Sigmoid colon (tissue), 7 donors: ENCODE data around the gene RPS16. TPM values are rescaled to one million over a fixed set of nuclear protein-coding genes. Genes with fewer than 3 reads are reported as not detected.
"Not testable (repeated sequence)": the region's sequence is repeated elsewhere in the genome, so short reads cannot be mapped to it uniquely, and the experiment has no call there.

ENCODE experiments used
- DNase-seq: peaks from one replicate; pipeline ENCODE4 v3.0.0-alpha.2; 2019
- H3K27ac ChIP-seq, 4 donors: fragments of 200-600 bp; sonication (generic); one replicate each; pipeline ENCODE4 v1.5.1; 2016 to 2019; ENCODE audit warnings: mild to moderate bottlenecking in 1 of 4
- H3K27me3 ChIP-seq, 3 donors: fragments of 200-600 bp; sonication (generic); one replicate each; pipeline ENCODE4 v1.5.1; 2019; ENCODE audit warnings: mild to moderate bottlenecking in 1 of 3
- H3K36me3 ChIP-seq, 4 donors: fragments of 200-600 bp; sonication (generic); one replicate each; pipeline ENCODE4 v1.5.1; 2016 to 2019
- H3K4me1 ChIP-seq, 4 donors: fragments of 200-600 bp; sonication (generic); one replicate each; pipeline ENCODE4 v1.5.1; 2017 to 2019
- H3K4me3 ChIP-seq, 4 donors: fragments of 200-600 bp; sonication (generic); one replicate each; pipeline ENCODE4 v1.5.1; 2017 to 2019; ENCODE audit warnings: mild to moderate bottlenecking in 2 of 4, moderate library complexity in 1 of 4
- H3K9me3 ChIP-seq, 4 donors: fragments of 200-600 bp in 3 of 4; sonication (generic) in 3 of 4; one replicate each; pipeline versions ENCODE4 v1.5.1 to v1.6.1; 2013 to 2019
- EP300 ChIP-seq, 4 donors: sonication (generic); formaldehyde crosslinking; IDR thresholded peaks; one replicate each; pipeline ENCODE4 v1.6.1; 2017; ENCODE audit warnings: antibody characterized with exemption in 4 of 4
- POLR2A ChIP-seq, 2 donors: fragments of 450-650 bp; IDR thresholded peaks; one replicate each; pipeline ENCODE4 v1.6.1; 2016; ENCODE audit warnings: antibody characterized with exemption in 2 of 2, mild to moderate bottlenecking in 2 of 2, moderate library complexity in 2 of 2
- POLR2AphosphoS5 ChIP-seq, 4 donors: sonication (generic); formaldehyde crosslinking; IDR thresholded peaks; one replicate each; pipeline ENCODE4 v1.6.1; 2017; ENCODE audit warnings: antibody characterized with exemption in 4 of 4
- WGBS, 2 donors: extraction: QIAGEN DNeasy Blood & Tissue Kit; methylation state at CpG; one replicate each; pipeline ENCODE4 v1.1.7; 2013; 5-methylcytosine and 5-hydroxymethylcytosine counted together
- intact Hi-C: fragments of 100-400 bp; cut with DNase I; formaldehyde crosslinking; loops from one replicate; pipeline ENCODE4 v1.15.1; 2023
- polyA plus RNA-seq, 3 donors: library from polyadenylated mRNA; stranded (reverse); fragments of 200-250 nt; gene quantifications; one replicate each; pipeline ENCODE4 v1.2.3, GENCODE V29; 2013
- total RNA-seq, 4 donors: library from RNA; depleted of rRNA; stranded (reverse); fragments of >200 nt; gene quantifications; one replicate each; pipeline ENCODE4 v1.1.0, GENCODE V29; 2016
- TF ChIP-seq, protein P1 (sequence below), 4 experiments: fragments of 450-650 bp in 3 of 4; fragments of 200-600 bp in 1 of 4; IDR thresholded peaks; one replicate each; pipeline ENCODE4 v1.5.1; 2016 to 2019; ENCODE audit warnings: antibody characterized with exemption in 4 of 4, mild to moderate bottlenecking in 3 of 4, moderate library complexity in 2 of 4
- donor health status: healthy with polysubstance abuse.
- donor health status: Bipolar disorder and iron deficiency.
- donor health status: healthy.

The RPS16 gene
- total and polyA plus RNA-seq, 7 donors, result 1,648 to 4,564 (median 2,918) TPM

DNA sequence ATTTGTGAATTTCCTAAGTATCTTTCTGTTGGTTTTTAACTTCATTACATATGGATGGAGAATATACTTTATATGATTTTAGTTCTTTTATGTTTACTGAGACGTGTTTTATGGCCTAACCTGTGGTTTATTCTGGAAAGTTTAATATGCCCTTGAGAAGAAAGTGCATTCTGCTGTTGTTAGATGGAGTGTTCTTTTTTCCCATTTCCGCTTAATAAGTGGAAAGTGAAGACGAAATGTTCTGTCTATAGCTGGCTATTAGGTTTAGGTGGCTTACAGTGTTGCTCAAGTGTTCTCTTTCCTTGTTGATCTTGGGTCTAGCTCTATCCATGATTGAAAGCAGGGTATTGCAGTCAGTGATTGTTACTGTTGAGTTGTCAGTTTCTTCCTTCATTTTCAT is 27.7 kb upstream of the RPS16 start:
- H3K4me3 ChIP-seq, result no peak overlapping the region
- DNase-seq, result no peak
- intact Hi-C loops, result no loop called here
- TF ChIP-seq EP300 (IDR thresholded peaks at IDR 0.05), result no peak
- TF ChIP-seq, protein P1, sequence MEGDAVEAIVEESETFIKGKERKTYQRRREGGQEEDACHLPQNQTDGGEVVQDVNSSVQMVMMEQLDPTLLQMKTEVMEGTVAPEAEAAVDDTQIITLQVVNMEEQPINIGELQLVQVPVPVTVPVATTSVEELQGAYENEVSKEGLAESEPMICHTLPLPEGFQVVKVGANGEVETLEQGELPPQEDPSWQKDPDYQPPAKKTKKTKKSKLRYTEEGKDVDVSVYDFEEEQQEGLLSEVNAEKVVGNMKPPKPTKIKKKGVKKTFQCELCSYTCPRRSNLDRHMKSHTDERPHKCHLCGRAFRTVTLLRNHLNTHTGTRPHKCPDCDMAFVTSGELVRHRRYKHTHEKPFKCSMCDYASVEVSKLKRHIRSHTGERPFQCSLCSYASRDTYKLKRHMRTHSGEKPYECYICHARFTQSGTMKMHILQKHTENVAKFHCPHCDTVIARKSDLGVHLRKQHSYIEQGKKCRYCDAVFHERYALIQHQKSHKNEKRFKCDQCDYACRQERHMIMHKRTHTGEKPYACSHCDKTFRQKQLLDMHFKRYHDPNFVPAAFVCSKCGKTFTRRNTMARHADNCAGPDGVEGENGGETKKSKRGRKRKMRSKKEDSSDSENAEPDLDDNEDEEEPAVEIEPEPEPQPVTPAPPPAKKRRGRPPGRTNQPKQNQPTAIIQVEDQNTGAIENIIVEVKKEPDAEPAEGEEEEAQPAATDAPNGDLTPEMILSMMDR (IDR thresholded peaks at IDR 0.05), result no peak
- no peak for TF ChIP-seq POLR2AphosphoS5 (IDR thresholded peaks at IDR 0.05)
- H3K36me3 ChIP-seq, result peaks cover 46 to 94% (median 65%) of the 10 kb centered on the region in 4 donors
- H3K9me3 ChIP-seq, result no peaks in the 10 kb centered on the region
- no peak overlapping the region for H3K27ac ChIP-seq
- H3K4me1 ChIP-seq, result no peaks in the 10 kb centered on the region
- H3K27me3 ChIP-seq, result no peaks in the 10 kb centered on the region
- 89 to 94% methylated on average over 3 of the region's 3 CpGs for WGBS, 2 donors

DNA sequence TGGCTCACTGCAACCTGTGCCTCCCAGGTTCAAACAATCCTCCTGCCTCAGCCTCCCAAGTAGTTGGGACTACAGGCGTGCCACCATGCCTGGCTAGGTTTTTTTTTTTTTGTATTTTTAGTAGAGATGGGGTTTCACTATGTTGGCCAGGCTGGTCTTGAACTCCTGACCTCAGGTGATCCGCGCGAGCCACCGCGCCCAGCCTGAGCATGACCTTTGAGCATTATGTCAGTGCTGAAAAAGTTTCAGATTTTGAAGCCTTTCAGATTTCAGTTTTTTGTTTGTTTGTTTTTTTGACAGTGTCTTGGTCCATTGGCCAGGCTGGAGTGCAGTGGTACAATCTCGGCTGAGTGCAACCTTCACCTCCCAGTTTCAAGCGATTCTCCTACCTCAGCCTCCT is 15.5 kb upstream of the RPS16 start:
- DNase-seq, H3K4me3 ChIP-seq, H3K27ac ChIP-seq, H3K27me3 ChIP-seq, H3K9me3 ChIP-seq, intact Hi-C loops: not testable (repeated sequence)
- Histone ChIP-seq H3K36me3 (peaks cover 0 to 37% (median 20%) of the 10 kb centered on the region in 4 donors), H3K4me1 (peaks cover 0 to 26% (median 23%) of the 10 kb centered on the region in 4 donors)
- WGBS, 2 donors, result 94 to 96% methylated on average over 8 of the region's 8 CpGs

DNA sequence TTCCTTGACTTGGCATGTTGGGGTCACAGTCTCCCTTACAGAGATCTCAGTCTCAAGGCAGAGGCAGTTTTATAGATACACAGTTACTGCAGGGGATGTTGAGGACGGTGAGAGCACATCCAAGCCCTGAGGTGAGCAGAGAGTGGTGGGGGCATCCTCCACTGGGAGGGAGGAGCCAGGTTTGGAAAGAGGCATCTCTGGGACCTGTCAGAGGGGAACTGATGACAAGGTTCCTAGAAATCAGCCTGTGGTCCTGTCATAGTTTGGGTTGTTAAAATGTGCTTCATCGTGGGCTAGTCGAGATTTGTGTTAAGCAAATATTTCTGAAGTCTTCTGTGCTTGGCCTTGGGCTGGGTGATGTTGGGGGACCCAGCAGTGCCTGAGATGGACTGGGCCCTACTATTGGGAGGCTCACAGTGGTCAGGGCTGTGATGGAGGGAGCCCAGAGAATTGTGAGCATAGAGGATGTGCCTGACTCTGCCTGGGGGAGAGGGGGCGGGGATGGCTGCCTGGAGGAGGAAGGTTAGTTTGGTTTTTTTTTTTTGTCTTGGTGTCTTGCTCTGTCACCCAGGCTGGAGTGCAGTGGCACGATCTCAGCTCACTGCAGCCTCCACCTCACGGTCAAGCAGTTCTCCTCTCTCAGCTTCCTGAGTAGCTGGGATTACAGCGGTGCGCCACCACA is 13.5 kb upstream of the RPS16 start:
- H3K27ac ChIP-seq, result no peak overlapping the region
- peaks cover 0 to 37% (median 31%) of the 10 kb centered on the region in 4 donors for H3K4me1 ChIP-seq
- TF ChIP-seq POLR2AphosphoS5 (IDR thresholded peaks at IDR 0.05) (no peak), EP300 (IDR thresholded peaks at IDR 0.05) (no peak), POLR2A (IDR thresholded peaks at IDR 0.05) (no peak)
- TF ChIP-seq, protein P1 (IDR thresholded peaks at IDR 0.05), result no peak
- no peak overlapping the region for H3K4me3 ChIP-seq
- H3K36me3 ChIP-seq, result peaks cover 0 to 24% (median 12%) of the 10 kb centered on the region in 4 donors
- H3K27me3 ChIP-seq, result no peaks in the 10 kb centered on the region
- DNase-seq, result no peak
- H3K9me3 ChIP-seq, result no peaks in the 10 kb centered on the region
- 75 to 82% methylated on average over 8 of the region's 8 CpGs for WGBS, 2 donors
- intact Hi-C loops, result loop anchor here (5.0 kb wide), 1 partner anchor 107 kb away; the partner anchor contains the start of gene SAMD4B

DNA sequence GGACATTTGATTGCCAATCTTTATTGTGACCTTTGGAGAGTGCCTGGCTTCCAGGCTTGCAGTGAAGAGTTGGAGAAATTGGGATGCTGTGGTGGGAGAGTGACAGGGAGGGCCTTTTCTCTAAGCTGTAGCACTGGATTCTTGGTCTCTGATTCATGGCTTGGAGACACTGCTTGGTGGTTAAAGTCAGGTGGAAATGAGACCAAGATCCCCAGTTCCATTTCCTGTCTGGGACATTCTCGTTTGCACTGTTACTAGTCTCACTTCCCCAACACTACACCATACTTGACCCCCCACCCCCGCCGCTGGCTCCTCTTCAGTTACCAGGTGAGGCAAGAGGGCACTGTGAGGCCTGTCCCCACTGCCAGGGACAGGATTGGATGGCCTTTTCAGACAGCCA is 12.5 kb upstream of the RPS16 start:
- Histone ChIP-seq H3K27me3 (no peaks in the 10 kb centered on the region), H3K4me1 (peaks cover 0 to 41% (median 34%) of the 10 kb centered on the region in 4 donors), H3K36me3 (peaks cover 0 to 14% (median 4%) of the 10 kb centered on the region in 4 donors), H3K27ac (no peak overlapping the region), H3K9me3 (no peaks in the 10 kb centered on the region), H3K4me3 (no peak overlapping the region)
- TF ChIP-seq EP300 (IDR thresholded peaks at IDR 0.05), result no peak
- no peak for TF ChIP-seq POLR2AphosphoS5 (IDR thresholded peaks at IDR 0.05)
- TF ChIP-seq, protein P1 (IDR thresholded peaks at IDR 0.05), result no peak
- intact Hi-C loops, result loop anchor here (5.0 kb wide), 1 partner anchor 106 kb away; the partner anchor contains the start of gene SAMD4B
- no peak for DNase-seq
- 55 to 73% methylated on average over 3 of the region's 3 CpGs for WGBS, 2 donors

DNA sequence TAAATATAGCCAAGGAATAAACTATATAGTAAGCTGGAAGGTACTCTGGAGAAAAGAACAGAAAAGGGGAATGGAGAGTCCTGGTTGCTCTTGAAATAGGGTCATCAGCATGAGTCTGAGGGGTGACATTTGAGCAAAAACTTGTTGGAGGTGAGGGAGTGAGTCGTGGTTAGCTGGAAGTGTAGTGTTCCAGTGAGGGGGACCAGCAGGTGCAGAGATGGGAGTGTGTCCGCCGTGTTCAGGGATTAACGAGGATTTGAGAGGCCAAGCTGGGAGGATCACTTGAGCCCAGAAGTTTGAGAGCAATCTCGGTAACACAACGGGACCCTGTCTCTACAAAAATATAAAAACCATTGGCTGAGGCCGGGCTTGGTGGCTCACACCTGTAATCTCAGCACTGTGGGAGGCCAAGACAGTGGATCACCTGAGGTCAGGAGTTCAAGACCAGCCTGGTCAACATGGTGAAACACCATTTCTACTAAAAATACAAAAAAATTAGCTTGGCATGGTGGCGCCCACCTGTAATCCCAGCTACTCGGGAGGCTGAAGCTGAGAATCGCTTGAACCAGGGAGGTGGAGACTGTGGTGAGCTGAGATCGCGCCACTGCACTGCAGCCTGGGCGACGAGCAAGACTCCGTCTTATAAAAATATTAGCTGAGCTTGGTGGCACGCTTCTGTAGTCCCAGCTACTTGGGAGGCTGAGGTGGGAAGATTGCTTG is 10.8 kb upstream of the RPS16 start:
- H3K4me3 ChIP-seq, result peak overlapping the region; percentile 60 to 96 (median 95)
- intact Hi-C loops, result loop anchor here (5.0 kb wide), 1 partner anchor 104 kb away; the partner anchor contains the start of gene SAMD4B
- DNase-seq, result no peak
- H3K9me3 ChIP-seq, result no peaks in the 10 kb centered on the region
- peaks cover 0 to 5% (median 0%) of the 10 kb centered on the region in 4 donors for H3K36me3 ChIP-seq
- H3K4me1 ChIP-seq, result peaks cover 0 to 41% (median 34%) of the 10 kb centered on the region in 4 donors
- peak overlapping the region in 3 of 4 donors; percentile 91 to 94 (median 93) for H3K27ac ChIP-seq
- WGBS, 2 donors, result 82 to 84% methylated on average over 16 of the region's 16 CpGs
- TF ChIP-seq, protein P1 (IDR thresholded peaks at IDR 0.05), result no peak
- TF ChIP-seq POLR2A (IDR thresholded peaks at IDR 0.05), result no peak
- no peaks in the 10 kb centered on the region for H3K27me3 ChIP-seq
